B cell (primary cell): ENCODE results near the gene CDH13. TPM values are rescaled to one million over a fixed set of nuclear protein-coding genes. Genes with fewer than 3 reads are reported as not detected.

Experiments used
- ATAC-seq: fragments of 200-7000 bp; cut with Tn5 transposase; one replicate; pipeline ENCODE4 v1.10.0; 2021; ENCODE audit warnings: low read depth, mild to moderate bottlenecking, moderate number of reproducible peaks, moderate library complexity
- CTCF ChIA-PET: fragments of 350-600 bp; sonication (Branson Sonifier 250); formaldehyde crosslinking; loops from one replicate; lab custom pipeline; 2021; ENCODE audit warnings: antibody characterized with exemption, inconsistent platforms; lab: Charles Lee
- POLR2A ChIA-PET: fragments of 350-600 bp; sonication (Branson Sonifier 250); formaldehyde crosslinking; loops from one replicate; lab custom pipeline; 2021; ENCODE audit warnings: antibody characterized with exemption; lab: Charles Lee
- DNase-seq: peaks from one replicate; pipeline ENCODE4 v3.0.0; 2013
- H2AFZ ChIP-seq: 2 replicates; pipeline ENCODE4 v1.6.1; 2012; ENCODE audit warnings: mild to moderate bottlenecking, low read depth, low read length; ENCODE audit not compliant: insufficient read depth, poor library complexity, severe bottlenecking
- H3K27ac ChIP-seq, 2 donors: 1 replicate in 1 of 2; 2 replicates in 1 of 2; pipeline ENCODE4 v1.5.1; 2012 to 2013; ENCODE audit warnings: low read length in 2 of 2, mild to moderate bottlenecking in 2 of 2, moderate library complexity in 1 of 2
- H3K27me3 ChIP-seq, 4 experiments: fragments of 200-600 bp in 1 of 4; sonication (generic) in 1 of 4; replicated peaks in 1 of 4; 1 replicate in 2 of 4; 2 replicates in 2 of 4; pipeline versions ENCODE4 v1.6.1 to v1.7.0; 2013 to 2016; ENCODE audit warnings: low read length in 3 of 4, mild to moderate bottlenecking in 2 of 4, mixed read lengths in 1 of 4, moderate library complexity in 1 of 4; ENCODE audit not compliant: insufficient read depth in 4 of 4, control insufficient read depth in 3 of 4; ENCODE audit errors: control extremely low read depth in 1 of 4
- H3K36me3 ChIP-seq, 2 experiments: replicated peaks in 1 of 2; 1 replicate in 1 of 2; 2 replicates in 1 of 2; pipeline versions ENCODE4 v1.6.1 to v1.7.1; 2013; ENCODE audit warnings: low read length in 1 of 2; ENCODE audit not compliant: insufficient read depth in 2 of 2, control insufficient read depth in 1 of 2; ENCODE audit errors: control extremely low read depth in 1 of 2, extremely low read depth in 1 of 2
- H3K4me1 ChIP-seq, 2 donors: fragments of 200-600 bp in 1 of 2; sonication (generic) in 1 of 2; 1 replicate in 1 of 2; 2 replicates in 1 of 2; pipeline versions ENCODE4 v1.5.1 to v1.6.1; 2013 to 2017; ENCODE audit warnings: low read length in 2 of 2; ENCODE audit not compliant: control insufficient read depth in 2 of 2, insufficient read depth in 2 of 2
- H3K4me2 ChIP-seq: replicated peaks from 2 replicates; pipeline ENCODE3; 2012; ENCODE audit warnings: mild to moderate bottlenecking, low read depth, low read length; ENCODE audit not compliant: poor library complexity, severe bottlenecking
- H3K4me3 ChIP-seq, 5 experiments: fragments of 200-600 bp in 1 of 5; sonication (generic) in 1 of 5; 1 replicate in 3 of 5; 2 replicates in 2 of 5; pipeline versions ENCODE4 v1.5.1 to v1.7.0; 2011 to 2016; ENCODE audit warnings: low read length in 4 of 5, mild to moderate bottlenecking in 4 of 5, low read depth in 2 of 5, control low read depth in 1 of 5, moderate library complexity in 1 of 5; ENCODE audit not compliant: insufficient read depth in 1 of 5; ENCODE audit errors: control extremely low read depth in 1 of 5, extremely low read depth in 1 of 5
- H3K79me2 ChIP-seq: fragments of 200-600 bp; sonication (generic); one replicate; pipeline ENCODE4 v1.6.0; 2016; ENCODE audit warnings: low read length; ENCODE audit not compliant: control insufficient read depth, insufficient read depth
- H3K9ac ChIP-seq: fragments of 200-600 bp; sonication (generic); 2 replicates; pipeline ENCODE4 v1.6.1; 2017; ENCODE audit warnings: mild to moderate bottlenecking, low read length, moderate library complexity
- H3K9me3 ChIP-seq, 3 donors: one replicate each; pipeline versions ENCODE4 v1.6.1 to v1.7.1; 2013; ENCODE audit warnings: low read length in 2 of 3; ENCODE audit not compliant: control insufficient read depth in 2 of 3, insufficient read depth in 1 of 3; ENCODE audit errors: control extremely low read depth in 1 of 3
- H4K20me1 ChIP-seq: 2 replicates; pipeline ENCODE4 v1.6.0; 2012; ENCODE audit warnings: mild to moderate bottlenecking, low read length; ENCODE audit not compliant: insufficient read depth, control insufficient read depth, poor library complexity, severe bottlenecking
- H3K27ac Mint-ChIP-seq: one replicate; pipeline ENCODE4 v1.8.0; 2021; ENCODE audit warnings: mixed read lengths
- H3K27me3 Mint-ChIP-seq: one replicate; pipeline ENCODE4 v1.8.0; 2021; ENCODE audit warnings: mixed read lengths
- H3K4me1 Mint-ChIP-seq: one replicate; pipeline ENCODE4 v1.8.0; 2021; ENCODE audit warnings: mixed read lengths
- H3K4me3 Mint-ChIP-seq: one replicate; pipeline ENCODE4 v1.8.0; 2021; ENCODE audit warnings: mixed read lengths
- H3K9me3 Mint-ChIP-seq: one replicate; pipeline ENCODE4 v1.8.0; 2022; ENCODE audit warnings: mixed read lengths; ENCODE audit not compliant: insufficient read depth
- EZH2 ChIP-seq: IDR thresholded peaks from 2 replicates; pipeline ENCODE4 v1.6.1; 2012; ENCODE audit warnings: borderline replicate concordance, low read depth, mild to moderate bottlenecking, moderate library complexity, low read length; ENCODE audit not compliant: insufficient read depth, poor library complexity, severe bottlenecking
- WGBS: methylation state at CpG from one replicate; pipeline ENCODE4 v1.1.5; 2013; ENCODE audit warnings: missing lambda C conversion rate; ENCODE audit not compliant: insufficient coverage; 5-methylcytosine and 5-hydroxymethylcytosine counted together
- intact Hi-C: fragments of 100-400 bp; cut with micrococcal nuclease; formaldehyde crosslinking; loops from one replicate; pipeline ENCODE4 v1.10.0; 2022
- polyA plus RNA-seq: library from polyadenylated mRNA; depleted of rRNA; stranded (reverse); fragments of >200 nt; gene quantifications from 2 replicates; pipeline ENCODE4 v1.2.3, GENCODE V29; 2012
- total RNA-seq, 2 donors: library from RNA; stranded (reverse); fragments of 120-200 nt in 1 of 2; gene quantifications; 1 replicate in 1 of 2; 2 replicates in 1 of 2; pipeline versions ENCODE4 v1.2.3 to v1.2.4, GENCODE V29; 2013 to 2022
- TF ChIP-seq, protein P1 (sequence below): fragments of 200-600 bp; IDR thresholded peaks from one replicate; pipeline ENCODE4 v1.8.0; 2022; ENCODE audit warnings: antibody characterized with exemption, mild to moderate bottlenecking

Gene CDH13
- total and polyA plus RNA-seq, 2 donors (not counting 1 experiment from before 2014, with no cell fraction given), result not detected

DNA sequence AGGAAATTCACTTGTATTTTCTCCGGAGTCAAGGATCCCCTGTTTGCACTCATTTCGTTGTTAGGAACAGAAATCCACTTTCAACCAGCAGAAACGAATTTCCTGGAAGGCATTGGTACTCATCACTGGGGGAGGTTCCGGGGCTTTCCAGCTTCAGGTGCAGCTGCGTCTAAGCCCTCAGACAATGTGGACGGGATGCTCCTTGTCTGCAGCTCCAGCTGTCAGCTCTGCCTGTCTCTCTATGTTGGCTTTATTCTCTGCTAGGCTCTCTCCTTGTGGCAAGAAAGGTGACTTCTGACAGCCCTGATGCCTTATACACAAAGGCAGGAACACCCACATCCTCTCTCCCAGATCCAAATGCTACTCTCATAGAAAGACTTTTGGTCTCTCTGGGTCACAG, 997.1 kb downstream of the CDH13 start:
- Mint-ChIP-seq H3K4me3 (no peak overlapping the region), H3K4me1 (no peaks in the 10 kb centered on the region), H3K27me3 (peaks cover 5% of the 10 kb centered on the region), H3K27ac (no peak overlapping the region), H3K9me3 (no peaks in the 10 kb centered on the region)
- no peak for ATAC-seq
- no peak overlapping the region for H3K4me2 ChIP-seq
- no peak overlapping the region for H3K4me3 ChIP-seq
- ChIA-PET CTCF (no interaction called here), POLR2A (no interaction called here)
- H3K4me1 ChIP-seq, result no peaks in the 10 kb centered on the region
- H3K9ac ChIP-seq, result no peak overlapping the region
- no peaks in the 10 kb centered on the region for H3K27me3 ChIP-seq
- H2AFZ ChIP-seq, result no peak overlapping the region
- H3K9me3 ChIP-seq, result no peaks in the 10 kb centered on the region
- H3K36me3 ChIP-seq, result no peaks in the 10 kb centered on the region
- intact Hi-C loops, result no loop called here
- TF ChIP-seq, protein P1, sequence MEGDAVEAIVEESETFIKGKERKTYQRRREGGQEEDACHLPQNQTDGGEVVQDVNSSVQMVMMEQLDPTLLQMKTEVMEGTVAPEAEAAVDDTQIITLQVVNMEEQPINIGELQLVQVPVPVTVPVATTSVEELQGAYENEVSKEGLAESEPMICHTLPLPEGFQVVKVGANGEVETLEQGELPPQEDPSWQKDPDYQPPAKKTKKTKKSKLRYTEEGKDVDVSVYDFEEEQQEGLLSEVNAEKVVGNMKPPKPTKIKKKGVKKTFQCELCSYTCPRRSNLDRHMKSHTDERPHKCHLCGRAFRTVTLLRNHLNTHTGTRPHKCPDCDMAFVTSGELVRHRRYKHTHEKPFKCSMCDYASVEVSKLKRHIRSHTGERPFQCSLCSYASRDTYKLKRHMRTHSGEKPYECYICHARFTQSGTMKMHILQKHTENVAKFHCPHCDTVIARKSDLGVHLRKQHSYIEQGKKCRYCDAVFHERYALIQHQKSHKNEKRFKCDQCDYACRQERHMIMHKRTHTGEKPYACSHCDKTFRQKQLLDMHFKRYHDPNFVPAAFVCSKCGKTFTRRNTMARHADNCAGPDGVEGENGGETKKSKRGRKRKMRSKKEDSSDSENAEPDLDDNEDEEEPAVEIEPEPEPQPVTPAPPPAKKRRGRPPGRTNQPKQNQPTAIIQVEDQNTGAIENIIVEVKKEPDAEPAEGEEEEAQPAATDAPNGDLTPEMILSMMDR, result no peak
- TF ChIP-seq EZH2, result no peak
- H4K20me1 ChIP-seq, result no peaks in the 10 kb centered on the region
- H3K27ac ChIP-seq, result no peak overlapping the region
- DNase-seq, result no peak
- no peaks in the 10 kb centered on the region for H3K79me2 ChIP-seq
- WGBS, result 74% methylated on average over 6 of the region's 6 CpGs

DNA sequence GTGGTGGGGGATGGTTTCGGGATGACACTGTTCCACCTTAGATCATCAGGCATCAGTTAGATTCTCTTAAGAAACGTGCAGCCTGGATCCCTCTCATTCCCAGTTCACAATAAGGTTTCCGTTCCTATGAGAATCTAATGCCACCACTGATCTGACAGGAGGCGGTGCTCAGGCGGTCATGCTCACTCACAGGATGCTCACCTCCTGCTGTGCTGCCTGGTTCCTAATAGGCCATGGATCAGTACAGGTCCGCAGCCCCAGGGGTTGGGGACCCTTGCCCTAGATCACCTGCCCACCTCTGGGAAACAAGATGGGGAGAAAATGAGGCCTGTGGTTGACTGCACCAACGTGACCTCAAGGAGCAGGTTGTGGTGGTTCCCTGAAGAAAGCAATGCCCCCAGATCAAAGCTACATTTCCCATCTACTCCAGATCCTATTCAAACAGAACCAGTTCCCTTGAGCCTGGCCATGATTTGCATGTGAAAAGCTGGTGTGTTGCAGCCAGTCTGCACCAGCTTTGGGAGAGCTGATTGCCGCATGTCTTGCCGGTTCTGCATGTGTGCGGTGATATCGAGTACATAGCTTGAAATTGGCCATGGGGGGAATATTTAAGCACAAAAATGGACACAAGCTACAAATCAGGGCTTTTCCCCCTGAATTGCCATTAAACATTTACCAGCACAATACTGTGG, 997.8 kb downstream of the CDH13 start:
- H3K79me2 ChIP-seq, result no peaks in the 10 kb centered on the region
- no peak for TF ChIP-seq EZH2
- TF ChIP-seq, protein P1, result no peak
- no peak overlapping the region for H3K27ac ChIP-seq
- no peak overlapping the region for H3K4me3 ChIP-seq
- no peaks in the 10 kb centered on the region for H3K9me3 Mint-ChIP-seq
- H3K9ac ChIP-seq, result no peak overlapping the region
- ATAC-seq, result no peak
- H3K4me3 Mint-ChIP-seq, result no peak overlapping the region
- no peak overlapping the region for H2AFZ ChIP-seq
- no peak overlapping the region for H3K27ac Mint-ChIP-seq
- H3K36me3 ChIP-seq, result no peaks in the 10 kb centered on the region
- H3K27me3 ChIP-seq, result no peaks in the 10 kb centered on the region
- H3K4me1 ChIP-seq, result no peaks in the 10 kb centered on the region
- intact Hi-C loops, result no loop called here
- ChIA-PET CTCF (no interaction called here), POLR2A (no interaction called here)
- no peak overlapping the region for H3K4me2 ChIP-seq
- H4K20me1 ChIP-seq, result no peaks in the 10 kb centered on the region
- H3K4me1 Mint-ChIP-seq, result no peaks in the 10 kb centered on the region
- 79% methylated on average over 6 of the region's 11 CpGs for whole genome bisulfite sequencing
- H3K27me3 Mint-ChIP-seq, result peaks cover 7% of the 10 kb centered on the region
- H3K9me3 ChIP-seq, result no peaks in the 10 kb centered on the region
- DNase-seq, result no peak
